Astrocyte (in vitro differentiated cells and primary cell): ENCODE results near the gene ST6GALNAC1.

ENCODE experiments used
- EZH2 ChIP-seq: IDR thresholded peaks from 2 replicates; pipeline ENCODE4 v1.6.1; 2012; ENCODE audit warnings: mild to moderate bottlenecking, low read length, inconsistent platforms; ENCODE audit not compliant: insufficient read depth
- TF ChIP-seq, protein P1 (sequence below): IDR thresholded peaks from 2 replicates; pipeline ENCODE4 v1.5.1; 2011; ENCODE audit warnings: low read depth, mild to moderate bottlenecking, inconsistent platforms, low read length, moderate library complexity; ENCODE audit not compliant: insufficient read depth

DNA sequence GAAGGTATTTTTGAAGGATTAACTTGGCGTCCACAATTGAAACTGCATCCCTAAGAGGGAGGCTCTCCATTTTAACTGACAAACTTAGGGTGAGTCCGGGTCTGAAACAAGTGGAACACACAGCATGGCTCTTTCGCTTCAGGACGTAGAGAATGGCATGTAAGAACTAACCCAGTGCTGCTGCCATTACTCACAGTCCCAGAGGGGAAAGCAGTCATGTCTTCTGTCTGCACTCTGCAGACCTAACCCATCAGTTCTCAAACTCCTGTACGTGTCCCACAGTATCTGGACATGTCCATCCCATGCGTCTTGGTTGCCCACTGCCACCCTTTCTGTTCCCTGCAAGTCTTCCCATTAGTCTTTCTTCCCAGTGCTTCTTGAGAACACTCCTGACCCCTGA, 563 bp downstream of the ST6GALNAC1 start:
- TF ChIP-seq, protein P1, sequence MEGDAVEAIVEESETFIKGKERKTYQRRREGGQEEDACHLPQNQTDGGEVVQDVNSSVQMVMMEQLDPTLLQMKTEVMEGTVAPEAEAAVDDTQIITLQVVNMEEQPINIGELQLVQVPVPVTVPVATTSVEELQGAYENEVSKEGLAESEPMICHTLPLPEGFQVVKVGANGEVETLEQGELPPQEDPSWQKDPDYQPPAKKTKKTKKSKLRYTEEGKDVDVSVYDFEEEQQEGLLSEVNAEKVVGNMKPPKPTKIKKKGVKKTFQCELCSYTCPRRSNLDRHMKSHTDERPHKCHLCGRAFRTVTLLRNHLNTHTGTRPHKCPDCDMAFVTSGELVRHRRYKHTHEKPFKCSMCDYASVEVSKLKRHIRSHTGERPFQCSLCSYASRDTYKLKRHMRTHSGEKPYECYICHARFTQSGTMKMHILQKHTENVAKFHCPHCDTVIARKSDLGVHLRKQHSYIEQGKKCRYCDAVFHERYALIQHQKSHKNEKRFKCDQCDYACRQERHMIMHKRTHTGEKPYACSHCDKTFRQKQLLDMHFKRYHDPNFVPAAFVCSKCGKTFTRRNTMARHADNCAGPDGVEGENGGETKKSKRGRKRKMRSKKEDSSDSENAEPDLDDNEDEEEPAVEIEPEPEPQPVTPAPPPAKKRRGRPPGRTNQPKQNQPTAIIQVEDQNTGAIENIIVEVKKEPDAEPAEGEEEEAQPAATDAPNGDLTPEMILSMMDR = no peak
- TF ChIP-seq EZH2 = no peak
